Heart right ventricle (tissue), 16 donors: Measurements from ENCODE around the gene HDAC9. TPM values are rescaled to one million over a fixed set of nuclear protein-coding genes. Genes with fewer than 3 reads are reported as not detected.

ENCODE experiments used
- ATAC-seq, 8 donors: fragments of 200-7000 bp; cut with Tn5 transposase; one replicate each; pipeline ENCODE4 v1.9.1; 2020; ENCODE audit warnings: mild to moderate bottlenecking in 8 of 8, moderate library complexity in 8 of 8, moderate number of reproducible peaks in 1 of 8
- DNase-seq, 2 donors: peaks; one replicate each; pipeline ENCODE4 v3.0.0-alpha.2; 2020
- H3K27ac ChIP-seq, 10 donors: fragments of 200-600 bp; sonication (generic) in 2 of 10; one replicate each; pipeline versions ENCODE4 v1.5.0 to v1.8.0; 2020 to 2022; ENCODE audit warnings: mild to moderate bottlenecking in 3 of 10
- H3K27me3 ChIP-seq, 7 donors: fragments of 200-600 bp; one replicate each; pipeline ENCODE4 v1.8.0; 2021 to 2022; ENCODE audit warnings: mild to moderate bottlenecking in 2 of 7
- H3K36me3 ChIP-seq, 9 donors: fragments of 200-600 bp; sonication (generic) in 1 of 9; one replicate each; pipeline versions ENCODE4 v1.5.0 to v1.8.0; 2020 to 2022; ENCODE audit warnings: mild to moderate bottlenecking in 2 of 9
- H3K4me1 ChIP-seq, 9 donors: fragments of 200-600 bp; sonication (generic) in 1 of 9; one replicate each; pipeline versions ENCODE4 v1.5.0 to v1.8.0; 2020 to 2022; ENCODE audit warnings: mild to moderate bottlenecking in 4 of 9
- H3K4me3 ChIP-seq, 10 donors: fragments of 200-600 bp; sonication (generic) in 2 of 10; one replicate each; pipeline versions ENCODE4 v1.5.0 to v1.8.0; 2020 to 2022; ENCODE audit warnings: mild to moderate bottlenecking in 7 of 10, moderate library complexity in 2 of 10
- H3K9me3 ChIP-seq, 11 donors: fragments of 200-600 bp in 10 of 11; sonication (generic) in 2 of 11; one replicate each; pipeline versions ENCODE4 v1.5.0 to v1.8.0; 2013 to 2022; ENCODE audit warnings: mild to moderate bottlenecking in 2 of 11, control low read depth in 1 of 11, moderate library complexity in 1 of 11
- CTCF ChIP-seq, 9 donors: fragments of 200-600 bp; sonication (generic) in 2 of 9; IDR thresholded peaks; one replicate each; pipeline versions ENCODE4 v1.5.0 to v1.8.0; 2021 to 2022; ENCODE audit warnings: antibody characterized with exemption in 9 of 9, mild to moderate bottlenecking in 5 of 9, moderate library complexity in 1 of 9
- WGBS, 2 donors: extraction: QIAGEN DNeasy Blood & Tissue Kit; methylation state at CpG; one replicate each; pipeline ENCODE4 v1.1.7; 2013; ENCODE audit warnings: inconsistent platforms in 1 of 2; 5-methylcytosine and 5-hydroxymethylcytosine counted together
- intact Hi-C, 10 donors: fragments of 100-400 bp; cut with DNase I; formaldehyde crosslinking; loops; one replicate each; pipeline versions ENCODE4 v1.11.1 to v1.14.2; 2022
- polyA plus RNA-seq, 2 donors: library from polyadenylated mRNA; stranded (reverse); fragments of 200-250 nt; gene quantifications; one replicate each; pipeline ENCODE4 v1.2.3, GENCODE V29; 2013
- total RNA-seq, 10 donors: library from RNA; stranded (reverse); fragmentation: NEBNext Ultra II Directional in 3 of 10; extraction: Animal tissue kit (Norgen Biotek cat#: 25700) in 3 of 10; gene quantifications; one replicate each; pipeline versions ENCODE4 v1.2.1 to v1.2.4, GENCODE V29; 2021 to 2023
- donor health status: Arrhythmogenic right ventricular cardiomyopathy.
- donor health status: ischemic (EF 13 %, LVEDD 7.1; RV severe dilation, severe dysfunction).
- donor health status: healthy with polysubstance abuse.
- donor health status: DM: no; HTN: yes; CAD: no.
- donor health status: DM: no; HTN: no; CAD: no.
- donor health status: ischemic (EF 25% LVEDD 6.9; RV normal size, moderate dysfunction).
- donor health status: ischemic (EF 25% LVEDD 5.7; RV mildly dilated, moderate dysfunction).
- donor health status: healthy.
- donor health status: DM: yes; HTN: yes; CAD: no.
- donor health status: Ischemic cardiomyopathy.
- donor health status: ischemic (EF 35%, LVEDD 5.7; RV mildly dilated, moderate dysfunction).
- donor health status: nonischemic (EF 11% LVEDD 7.7; RV severe dilation, severe dysfunction).
- donor health status: DM: yes; HTN: yes; CAD: no.
- donor health status: PGD.
- donor health status: ischemic (EF 29% LVEDD 5.4; RV normal size, mild dysfunction).
- donor health status: nonischemic (EF 23%, LVEDD 6.1; RV moderate dilation, normal function).

The HDAC9 gene
- total and polyA plus RNA-seq, 12 donors: 1.9 to 66.1 (median 38.6) TPM

GRCh38 chr7:18667466-18667865, 171.9 kb downstream of the HDAC9 start:
- DNase-seq: no peak
- Histone ChIP-seq H3K27me3 (no peaks in the 10 kb centered on the region), H3K9me3 (no peaks in the 10 kb centered on the region), H3K4me1 (peaks cover 0 to 29% (median 13%) of the 10 kb centered on the region in 9 donors), H3K4me3 (no peak overlapping the region), H3K27ac (peak overlapping the region in 4 of 10 donors; percentile 2 to 13 (median 10)), H3K36me3 (peaks cover 0 to 6% (median 0%) of the 10 kb centered on the region in 9 donors)
- peak in 5 of 8 donors; percentile 54 to 68 (median 56) for ATAC-seq
- intact Hi-C loops: loop anchor here in 9 of 10 donors (2.0 to 10.0 kb wide), 9 partner anchors 73 to 315 kb away; partner anchors contain the start of gene HDAC9 (in 1 of the 9)
- no peak for TF ChIP-seq CTCF (IDR thresholded peaks at IDR 0.05)
- WGBS, 2 donors: 44 to 61% methylated on average over 1 of the region's 1 CpG

GRCh38 chr7:18671176-18671575, 175.6 kb downstream of the HDAC9 start:
- Histone ChIP-seq H3K4me1 (peaks cover 0 to 29% (median 9%) of the 10 kb centered on the region in 9 donors), H3K4me3 (no peak overlapping the region), H3K9me3 (no peaks in the 10 kb centered on the region), H3K27ac (no peak overlapping the region), H3K36me3 (peaks cover 0 to 6% (median 0%) of the 10 kb centered on the region in 9 donors), H3K27me3 (no peaks in the 10 kb centered on the region)
- DNase-seq (no peak), ATAC-seq (no peak)
- intact Hi-C loops: loop anchor here in 1 of 10 donors (2.0 kb wide), 1 partner anchor 76 kb away; no protein-coding TSS in a partner anchor
- 80 to 82% methylated on average over 5 of the region's 5 CpGs for WGBS, 2 donors
- TF ChIP-seq CTCF (IDR thresholded peaks at IDR 0.05): no peak

- no peak for TF ChIP-seq CTCF (IDR thresholded peaks at IDR 0.05)
- DNase-seq: no peak
- ATAC-seq: no peak
- no peaks in the 10 kb centered on the region for H3K27me3 ChIP-seq
- intact Hi-C loops: no loop called here
- H3K4me3 ChIP-seq: no peak overlapping the region
- WGBS, 2 donors: 86 to 93% methylated on average over 2 of the region's 2 CpGs
- no peak overlapping the region for H3K27ac ChIP-seq
- no peaks in the 10 kb centered on the region for H3K36me3 ChIP-seq
- H3K4me1 ChIP-seq: no peaks in the 10 kb centered on the region
- no peaks in the 10 kb centered on the region for H3K9me3 ChIP-seq
Measured at GRCh38 chr7:18675579-18675978, 180.0 kb downstream of the HDAC9 start.

- no peak for TF ChIP-seq CTCF (IDR thresholded peaks at IDR 0.05)
- WGBS, 2 donors: 98 to 100% methylated on average over 1 of the region's 1 CpG
- no peaks in the 10 kb centered on the region for H3K27me3 ChIP-seq
- DNase-seq (no peak), ATAC-seq (no peak)
- H3K4me3 ChIP-seq: no peak overlapping the region
- no peaks in the 10 kb centered on the region for H3K36me3 ChIP-seq
- no peaks in the 10 kb centered on the region for H3K4me1 ChIP-seq
- H3K9me3 ChIP-seq: no peaks in the 10 kb centered on the region
- intact Hi-C loops: no loop called here
- no peak overlapping the region for H3K27ac ChIP-seq
Measured at GRCh38 chr7:18679261-18679660, 183.7 kb downstream of the HDAC9 start.
